Stimulated activated CD4-positive, alpha-beta T cell treated with anti-CD3 and anti-CD28 coated beads, TNF-alpha, amount 100 ng/mL, for 48 hours (primary cell): ENCODE results near the gene SLC2A11.
A peak's percentile ranks its signal among the peaks of the same experiment; 100 is the strongest.
"Not testable (repeated sequence)": the region's sequence is repeated elsewhere in the genome, so short reads cannot be mapped to it uniquely, and the experiment has no call there.

Experiments
- DNase-seq, 3 donors: peaks; one replicate each; pipeline ENCODE4 v3.0.0-alpha.2; 2020; ENCODE audit warnings: low read depth in 3 of 3

SLC2A11 gene

GRCh38 chr22:23908587-23909205, 51.0 kb downstream of the SLC2A11 start:
- DNase-seq, result no peak

- no peak for DNase-seq
These were observed 51.7 kb downstream of the SLC2A11 start for GRCh38 chr22:23909296-23909898.

- no peak for DNase-seq
These were observed 53.0 kb downstream of the SLC2A11 start for GRCh38 chr22:23910496-23911190.

GRCh38 chr22:23911318-23911980, 53.8 kb downstream of the SLC2A11 start:
- no peak for DNase-seq

- DNase-seq, result no peak
These were observed 54.7 kb downstream of the SLC2A11 start for GRCh38 chr22:23912293-23912903.

DNA sequence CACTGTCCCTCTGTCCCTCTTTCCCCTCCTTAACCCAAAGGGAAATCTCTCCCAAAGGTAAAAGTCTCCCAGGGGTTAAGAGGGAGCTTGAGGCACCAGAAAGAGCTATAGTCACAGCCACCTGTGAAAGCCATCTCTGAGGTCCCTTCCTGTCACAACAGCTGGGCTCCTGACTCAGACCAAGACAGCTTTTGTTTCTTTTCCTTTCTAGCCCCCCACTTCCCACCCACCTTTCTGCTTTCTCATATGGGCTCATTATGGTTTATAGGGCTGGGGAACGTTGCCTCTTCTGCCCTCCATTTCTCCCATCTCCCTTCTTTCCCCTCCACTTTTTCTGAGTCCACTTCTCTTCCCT, 55.6 kb downstream of the SLC2A11 start:
- DNase-seq, result peak in 1 of 3 donors; percentile 31

GRCh38 chr22:23913661-23914353, 56.1 kb downstream of the SLC2A11 start:
- DNase-seq, result peak; percentile 99 to 100 (median 100)

DNA sequence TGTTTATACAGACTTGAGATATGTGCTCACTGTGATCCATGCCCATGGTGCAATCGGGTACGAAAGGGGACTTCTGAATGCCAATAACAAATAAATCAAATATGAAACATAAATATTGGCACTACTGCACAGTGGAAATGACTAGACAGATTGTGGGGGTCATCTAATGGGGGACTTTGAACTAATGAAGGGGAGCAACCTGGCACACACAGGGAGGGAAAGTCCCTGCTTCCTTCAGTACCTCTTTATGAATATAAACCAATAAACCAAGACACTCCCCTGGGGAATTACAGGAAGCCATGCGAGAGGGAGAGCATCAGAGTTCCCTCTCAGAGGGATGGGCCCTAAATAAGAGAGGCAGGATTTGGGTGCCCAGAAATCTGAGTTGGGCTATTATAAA, 57.6 kb downstream of the SLC2A11 start:
- DNase-seq, result no peak

GRCh38 chr22:23920267-23920611, 62.6 kb downstream of the SLC2A11 start:
- DNase-seq, result not testable (repeated sequence)

GRCh38 chr22:23921586-23922201, 64.0 kb downstream of the SLC2A11 start:
- DNase-seq, result not testable (repeated sequence)

DNA sequence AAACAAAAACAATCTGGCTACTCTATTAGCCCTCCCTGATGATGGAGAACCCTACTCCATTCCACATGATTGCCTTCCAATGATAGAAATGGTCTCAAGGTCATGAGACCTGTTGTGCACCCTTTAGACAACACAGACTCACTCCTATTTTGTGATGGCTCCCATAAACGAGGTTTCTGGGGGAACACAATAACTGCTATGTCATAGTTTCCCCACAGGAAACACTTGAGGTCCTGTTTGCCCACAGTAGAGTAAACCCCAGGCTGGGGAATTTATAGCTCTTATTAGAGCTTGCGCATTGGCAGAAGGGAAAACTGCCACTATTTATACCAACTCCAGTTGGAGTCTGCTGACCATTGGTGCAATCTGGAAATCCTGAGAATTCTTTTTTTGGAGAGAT, 65.2 kb downstream of the SLC2A11 start:
- no peak for DNase-seq

DNA sequence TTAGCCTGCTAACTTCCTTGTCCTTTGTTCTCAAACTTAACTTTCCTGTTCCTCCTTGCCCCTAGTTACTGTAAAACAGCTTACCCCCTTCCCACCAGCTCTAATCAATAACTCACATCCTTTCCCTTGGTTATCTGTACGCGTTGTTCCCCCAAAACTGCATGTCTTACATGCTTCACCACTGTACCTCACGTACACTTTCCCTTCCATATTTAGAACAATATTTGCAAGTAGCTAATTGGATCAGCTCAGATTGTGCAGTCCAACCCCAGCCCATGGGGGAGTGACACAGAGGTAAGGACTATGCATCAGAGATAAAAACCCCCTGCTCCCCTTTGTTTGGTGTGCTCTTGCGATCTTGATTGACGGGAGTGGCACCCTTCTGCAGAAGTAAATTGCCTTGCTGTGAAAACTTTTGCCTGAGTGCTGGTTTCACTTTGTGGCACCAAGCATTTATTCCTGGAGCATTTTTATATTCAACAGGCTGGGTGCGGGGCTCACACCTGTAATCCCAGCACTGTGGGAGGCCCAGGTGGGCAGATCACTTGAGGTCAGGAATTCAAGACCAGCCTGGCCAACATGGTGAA, 67.4 kb downstream of the SLC2A11 start:
- no peak for DNase-seq

- DNase-seq, result no peak
These were observed 68.9 kb downstream of the SLC2A11 start for GRCh38 chr22:23926561-23926960.
